DMS153 (cell line): ENCODE results near the gene SPACA5.
"Not testable (repeated sequence)": the region's sequence is repeated elsewhere in the genome, so short reads cannot be mapped to it uniquely, and the experiment has no call there.

Source experiments
- DNase-seq: peaks from one replicate; lab custom pipeline; 2025; lab: John Stamatoyannopoulos, UW

SPACA5 gene

DNA sequence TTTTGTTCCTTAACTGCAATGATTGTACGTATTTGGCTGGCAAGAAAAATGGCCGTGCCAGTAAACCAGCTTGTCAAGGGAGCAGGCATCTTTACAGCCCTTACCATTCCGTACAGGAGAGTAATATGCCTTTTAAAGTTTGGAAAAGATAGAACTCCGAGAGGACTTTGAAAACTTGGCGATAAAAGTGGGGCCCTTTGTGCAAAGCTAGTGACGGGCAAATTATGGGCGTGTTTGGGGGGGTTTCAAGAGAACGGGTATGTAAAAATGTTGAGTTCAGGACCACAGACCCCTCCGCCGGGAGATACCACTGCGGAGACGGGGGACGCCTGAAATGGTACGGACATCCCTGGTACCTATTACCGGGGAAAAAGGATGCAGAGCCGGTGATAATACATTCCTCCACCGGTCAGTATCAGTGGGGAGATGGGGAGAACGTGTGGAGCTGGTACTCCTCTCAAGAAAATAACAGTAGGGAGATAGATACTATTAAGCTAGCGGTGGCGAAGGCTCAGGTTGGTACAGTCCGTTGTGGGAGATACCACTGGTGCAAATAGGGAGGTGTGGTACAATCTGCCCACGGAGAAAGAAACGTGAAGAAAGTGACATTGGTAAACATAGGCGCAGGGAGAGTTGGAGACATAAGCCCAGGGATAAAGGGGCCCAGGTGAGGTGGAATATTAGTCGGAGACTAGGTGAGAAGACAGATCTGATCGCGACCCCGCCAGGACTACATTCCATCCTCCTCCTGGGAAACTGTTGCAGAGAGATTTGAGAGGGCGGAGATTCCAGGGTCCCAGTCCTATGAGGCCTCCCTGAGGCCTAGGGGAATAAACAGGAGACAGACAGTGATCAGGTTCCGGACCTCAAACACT lies 14.5 kb downstream of the SPACA5 start:
- DNase-seq: peak; percentile 50

GRCh38 chrX:48022100-48022499 lies 15.3 kb downstream of the SPACA5 start:
- DNase-seq: no peak

GRCh38 chrX:48022738-48023137 lies 15.9 kb downstream of the SPACA5 start:
- no peak for DNase-seq

DNA sequence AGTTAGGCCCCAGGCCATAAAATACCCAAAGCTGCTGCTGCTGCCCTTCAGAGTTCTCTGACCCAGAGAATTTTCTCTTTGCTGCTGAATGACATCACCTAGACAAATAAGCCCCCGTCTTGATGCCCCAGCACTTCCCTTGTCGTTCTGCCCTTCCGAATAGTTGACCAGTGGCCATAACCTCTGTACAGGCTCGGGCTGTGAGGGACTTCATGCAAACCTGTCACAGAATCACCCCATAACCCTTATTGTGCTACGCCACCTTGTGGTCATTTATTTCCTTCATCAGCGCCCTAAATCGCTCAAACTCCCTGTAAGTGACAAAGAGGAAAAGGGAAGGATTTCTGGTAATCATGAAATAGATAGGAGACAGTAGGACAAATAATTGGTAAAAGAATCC lies 18.8 kb downstream of the SPACA5 start:
- DNase-seq: peak; percentile 25

- not testable (repeated sequence) for DNase-seq
Measured at GRCh38 chrX:48027545-48027944, 20.8 kb downstream of the SPACA5 start.

GRCh38 chrX:48028091-48028490 lies 21.3 kb downstream of the SPACA5 start:
- DNase-seq: no peak

DNA sequence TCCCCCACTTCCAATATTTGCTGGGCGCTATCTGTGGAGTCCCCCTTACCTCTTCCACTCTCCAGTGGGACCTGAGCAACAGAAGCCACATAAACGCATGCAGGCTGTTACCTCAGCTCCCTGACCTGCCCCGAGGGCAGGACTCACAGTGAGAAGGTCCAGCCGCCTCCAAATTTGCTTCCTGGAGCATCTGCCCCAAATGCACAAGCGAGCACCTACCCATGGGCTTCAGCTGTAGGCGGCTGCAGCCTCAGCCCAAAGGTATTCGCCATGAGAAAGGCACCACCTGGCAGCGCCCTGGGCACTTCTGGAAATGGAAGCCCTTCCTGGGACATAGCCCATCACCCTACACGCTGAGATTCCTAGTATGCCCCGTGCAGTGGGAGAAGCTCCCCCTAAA lies 23.4 kb downstream of the SPACA5 start:
- DNase-seq: no peak

DNA sequence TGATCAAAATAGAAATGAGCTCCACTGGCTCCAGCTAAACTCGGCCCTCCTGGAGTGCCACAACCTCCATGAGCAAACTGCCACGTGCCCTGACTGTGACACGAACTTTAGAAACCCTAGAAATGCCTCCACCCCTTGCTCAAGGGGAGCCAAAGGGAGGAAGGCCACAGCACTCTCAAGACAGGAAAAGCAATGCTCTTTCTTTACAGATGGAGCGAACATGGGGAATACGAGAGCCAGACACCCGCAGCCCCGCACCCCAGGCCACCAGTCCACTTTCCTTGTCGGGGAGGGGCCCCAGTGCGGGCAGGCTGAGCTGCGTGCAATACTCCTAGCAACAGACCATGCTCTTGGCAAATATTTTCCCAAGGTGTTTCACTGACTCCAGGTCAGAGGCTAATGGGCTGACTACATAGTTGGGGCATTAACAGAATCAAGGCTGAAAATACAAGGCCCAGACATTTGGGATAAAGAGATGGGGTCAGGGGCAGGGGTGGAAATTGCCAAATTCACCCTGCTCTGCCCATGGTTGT lies 23.9 kb downstream of the SPACA5 start:
- not testable (repeated sequence) for DNase-seq

GRCh38 chrX:48035891-48036290 lies 29.1 kb downstream of the SPACA5 start:
- no peak for DNase-seq

DNA sequence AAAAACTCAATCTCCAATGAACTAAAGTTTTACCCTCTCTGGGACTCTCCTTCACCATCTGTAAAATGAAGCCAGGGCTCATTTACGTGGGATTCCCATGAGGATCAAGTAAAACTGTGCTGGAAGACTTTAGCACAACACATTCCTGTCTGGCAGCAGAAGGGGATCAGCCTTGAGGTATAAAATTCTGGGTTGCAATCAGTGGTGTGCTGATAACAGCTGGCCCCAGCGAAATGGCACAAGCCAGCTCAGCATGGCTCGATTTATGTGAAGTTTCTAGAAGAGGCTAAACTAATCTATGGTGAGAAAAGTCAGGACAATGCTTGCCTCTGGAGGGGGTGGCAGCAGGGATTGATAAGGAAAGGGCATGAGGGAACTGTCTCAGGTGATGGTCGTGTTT lies 36.3 kb downstream of the SPACA5 start:
- no peak for DNase-seq

GRCh38 chrX:48045410-48046311 lies 38.9 kb downstream of the SPACA5 start:
- no peak for DNase-seq

DNA sequence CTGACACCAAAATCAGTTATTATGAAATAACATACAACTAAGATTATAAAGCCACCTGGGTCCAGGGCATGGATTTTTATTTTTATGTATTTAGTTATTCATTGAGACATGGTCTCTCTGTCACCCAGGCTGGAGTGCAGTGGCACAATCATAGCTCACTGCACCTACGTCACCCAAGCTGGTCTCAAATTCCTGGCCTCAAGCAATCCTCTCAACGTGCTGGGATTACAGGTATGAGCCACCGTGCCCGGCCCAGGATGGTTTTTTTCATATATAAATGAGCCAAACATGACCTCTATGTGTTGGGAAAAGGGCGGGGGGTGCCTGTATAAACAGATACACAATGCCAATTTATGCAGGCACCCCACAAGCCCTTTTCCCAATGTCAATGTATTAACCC lies 40.1 kb downstream of the SPACA5 start:
- no peak for DNase-seq

- DNase-seq: no peak
Measured at GRCh38 chrX:48058621-48059295, 52.0 kb downstream of the SPACA5 start.

DNA sequence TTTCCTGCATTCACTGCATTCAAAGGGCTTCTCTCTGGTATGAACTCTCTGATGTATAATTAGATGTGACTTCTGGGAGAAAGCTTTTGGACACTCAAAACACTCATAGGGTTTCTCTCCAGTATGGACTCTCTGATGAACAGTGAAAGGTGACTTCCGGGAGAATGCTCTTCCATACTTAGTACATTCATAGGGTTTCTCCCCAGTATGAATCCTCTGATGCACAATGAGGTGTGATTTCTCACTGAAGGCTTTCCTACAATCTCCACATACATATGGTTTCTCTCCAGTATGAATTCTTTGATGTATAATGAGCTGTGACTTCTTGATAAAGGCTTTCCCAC lies 52.5 kb downstream of the SPACA5 start:
- no peak for DNase-seq
